HepG2 (cell line): ENCODE measurements around the gene ARHGAP26. TPM values are rescaled to one million over a fixed set of nuclear protein-coding genes. Genes with fewer than 3 reads are reported as not detected.
A peak's percentile ranks its signal among the peaks of the same experiment; 100 is the strongest.

Source experiments
- CERS6 ChIP-seq: sonication (generic); formaldehyde crosslinking; IDR thresholded peaks from 2 replicates; pipeline ENCODE4 v1.5.0; 2020; ENCODE audit warnings: missing genetic modification reagents
- CREB1 ChIP-seq, 2 experiments: fragments of 450-650 bp in 1 of 2; IDR thresholded peaks; 2 replicates each; pipeline ENCODE4 v1.6.1; 2016 to 2017; ENCODE audit warnings: control low read depth in 1 of 2, mild to moderate bottlenecking in 1 of 2, missing compliant biosample characterization in 1 of 2, missing genetic modification characterization in 1 of 2
- ELF1 ChIP-seq: sonication (generic); formaldehyde crosslinking; IDR thresholded peaks from 2 replicates; pipeline ENCODE4 v1.4.0; 2020; ENCODE audit warnings: missing genetic modification reagents
- ELF3 ChIP-seq: IDR thresholded peaks from 2 replicates; pipeline ENCODE4 v1.6.1; 2016; ENCODE audit warnings: missing genetic modification reagents, missing compliant biosample characterization
- FOXK1 ChIP-seq: sonication (generic); formaldehyde crosslinking; IDR thresholded peaks from 2 replicates; pipeline ENCODE4 v1.4.0; 2020; ENCODE audit warnings: low read depth, missing genetic modification reagents, borderline replicate concordance
- HBP1 ChIP-seq: IDR thresholded peaks from 2 replicates; pipeline ENCODE4 v1.6.1; 2016; ENCODE audit warnings: low read depth, control low read depth
- HINFP ChIP-seq: sonication (generic); formaldehyde crosslinking; IDR thresholded peaks from 2 replicates; pipeline ENCODE4 v1.4.0; 2020; ENCODE audit warnings: low read depth, mild to moderate bottlenecking, missing genetic modification reagents
- HNRNPK ChIP-seq: fragments of 200-400 bp; formaldehyde crosslinking; IDR thresholded peaks from 2 replicates; pipeline ENCODE4 v1.6.1; 2018; ENCODE audit warnings: low read length, low read depth, moderate library complexity, mild to moderate bottlenecking; ENCODE audit not compliant: poor library complexity, severe bottlenecking
- HOXA3 ChIP-seq: sonication (generic); formaldehyde crosslinking; IDR thresholded peaks from 2 replicates; pipeline ENCODE4 v1.5.0; 2020; ENCODE audit warnings: missing genetic modification reagents
- JARID2 ChIP-seq: sonication (generic); formaldehyde crosslinking; IDR thresholded peaks from 2 replicates; pipeline ENCODE4 v1.8.1; 2023; ENCODE audit warnings: missing genetic modification reagents, inconsistent platforms; ENCODE audit not compliant: insufficient replicate concordance
- KAT8 ChIP-seq: IDR thresholded peaks from 2 replicates; pipeline ENCODE4 v1.6.1; 2016; ENCODE audit warnings: missing genetic modification reagents, missing compliant biosample characterization
- LBX2 ChIP-seq: sonication (generic); formaldehyde crosslinking; IDR thresholded peaks from 2 replicates; pipeline ENCODE4 v1.5.0; 2020; ENCODE audit warnings: missing genetic modification reagents, mild to moderate bottlenecking, borderline replicate concordance
- RORA ChIP-seq: sonication (generic); formaldehyde crosslinking; IDR thresholded peaks from 2 replicates; pipeline ENCODE4 v1.5.0; 2020; ENCODE audit warnings: mild to moderate bottlenecking, missing genetic modification reagents, moderate library complexity
- SOX13 ChIP-seq, 3 experiments: fragments of 450-650 bp in 1 of 3; sonication (generic) in 1 of 3; formaldehyde crosslinking in 1 of 3; IDR thresholded peaks in 2 of 3; conservative IDR thresholded peaks in 1 of 3; 2 replicates each; pipeline versions ENCODE4 v1.5.0 to v1.6.1; 2016 to 2020; ENCODE audit warnings: antibody characterized with exemption in 1 of 3, mild to moderate bottlenecking in 1 of 3, missing compliant biosample characterization in 1 of 3, missing genetic modification reagents in 1 of 3, moderate library complexity in 1 of 3
- ZNF136 ChIP-seq: sonication (generic); formaldehyde crosslinking; IDR thresholded peaks from 2 replicates; pipeline ENCODE4 v1.8.1; 2022; ENCODE audit warnings: low read depth, mild to moderate bottlenecking, moderate library complexity, missing genetic modification reagents
- ZNF180 ChIP-seq: sonication (generic); formaldehyde crosslinking; IDR thresholded peaks from 2 replicates; pipeline ENCODE4 v1.4.0; 2020; ENCODE audit warnings: low read depth, missing genetic modification reagents, borderline replicate concordance
- ZNF207 ChIP-seq: fragments of 450-650 bp; IDR thresholded peaks from 2 replicates; pipeline ENCODE4 v1.6.1; 2016; ENCODE audit warnings: antibody characterized with exemption, borderline replicate concordance
- ZNF556 ChIP-seq: sonication (generic); formaldehyde crosslinking; IDR thresholded peaks from 2 replicates; pipeline ENCODE4 v1.4.0; 2020; ENCODE audit warnings: mild to moderate bottlenecking, missing genetic modification reagents, borderline replicate concordance
- ZNF570 ChIP-seq: sonication (generic); formaldehyde crosslinking; IDR thresholded peaks from 2 replicates; pipeline ENCODE4 v1.4.0; 2020; ENCODE audit warnings: mild to moderate bottlenecking, missing genetic modification reagents, borderline replicate concordance
- ZNF629 ChIP-seq: sonication (generic); formaldehyde crosslinking; conservative IDR thresholded peaks from 2 replicates; pipeline ENCODE4 v1.5.0; 2020; ENCODE audit warnings: missing genetic modification reagents
- ZNF839 ChIP-seq: sonication (generic); formaldehyde crosslinking; IDR thresholded peaks from 2 replicates; pipeline ENCODE4 v1.4.0; 2020; ENCODE audit warnings: missing genetic modification reagents, mild to moderate bottlenecking, borderline replicate concordance
- polyA plus RNA-seq, 8 experiments: library from polyadenylated mRNA; depleted of rRNA in 3 of 8; stranded (reverse) in 7 of 8; unstranded in 1 of 8; fragments of >200 nt; fragmentation: Illumina TruSeq in 4 of 8; extraction: Trizol in 4 of 8; gene quantifications; 2 replicates each; pipeline versions ENCODE4 v1.2.1 to v1.2.3, GENCODE V29; 2011 to 2016; ENCODE audit warnings: low read depth in 4 of 8, missing spikeins in 1 of 8, mixed read lengths in 1 of 8; ENCODE audit not compliant: insufficient read depth in 1 of 8
- total RNA-seq, 5 experiments: library from RNA; depleted of rRNA; stranded (reverse); fragments of >200 nt; fragmentation: Illumina TruSeq; extraction: Trizol; gene quantifications; 2 replicates each; pipeline ENCODE4 v1.2.3, GENCODE V29; 2016; ENCODE audit warnings: low read depth in 1 of 5
- TF ChIP-seq, protein P1 (sequence below): fragments of 450-650 bp; IDR thresholded peaks from 2 replicates; pipeline ENCODE4 v1.6.1; 2017
- TF ChIP-seq, protein P2 (sequence below): sonication (generic); formaldehyde crosslinking; IDR thresholded peaks from 2 replicates; pipeline ENCODE4 v1.4.0; 2020; ENCODE audit warnings: missing genetic modification reagents

ARHGAP26 gene
- total and polyA plus RNA-seq, 2 of the 13 experiments (the other 11 are each of a cell fraction or from before 2014, with no cell fraction given): 9.6 to 18.2 TPM

DNA sequence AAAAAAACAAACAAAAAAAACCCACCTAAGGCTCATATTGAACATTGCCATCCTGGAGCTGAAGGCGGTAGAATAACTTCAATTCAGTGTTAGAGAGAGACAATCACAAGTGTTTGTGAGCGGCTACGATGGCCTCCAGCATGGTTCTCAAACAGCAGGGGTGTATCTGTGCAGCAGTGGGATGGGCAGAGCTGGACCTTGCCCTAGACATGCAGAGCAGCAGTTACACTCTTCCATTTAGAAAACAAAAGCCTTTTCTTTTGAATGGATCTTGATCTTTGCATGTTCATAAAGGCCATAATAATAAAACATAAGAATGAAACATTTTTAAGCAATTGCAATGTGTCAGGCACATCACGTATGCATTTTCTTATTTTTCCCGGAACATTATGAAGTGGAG is 50.3 kb downstream of the ARHGAP26 start (continued):
- TF ChIP-seq HINFP (no peak), ELF1 (no peak), HOXA3 (CRISPR knock-in tag) (peak; percentile 67), FOXK1 (CRISPR knock-in tag) (no peak), ZNF570 (no peak), CREB1 (IDR thresholded peaks at IDR 0.05) (no peak), CREB1 (CRISPR knock-in tag; IDR thresholded peaks at IDR 0.05) (no peak), RORA (CRISPR knock-in tag) (no peak), ZNF180 (CRISPR knock-in tag) (no peak), ELF3 (CRISPR knock-in tag) (peak; percentile 48; the same call in 1 of the 2 replicates), HNRNPK (no peak), ZNF207 (no peak), HBP1 (CRISPR knock-in tag) (no peak), CERS6 (CRISPR knock-in tag) (no peak), JARID2 (no peak), LBX2 (CRISPR knock-in tag) (no peak), KAT8 (CRISPR knock-in tag) (no peak), SOX13 (IDR thresholded peaks at IDR 0.05) (no peak), SOX13 (CRISPR knock-in tag; conservative IDR thresholded peaks at IDR 0.05 in 1 of 2, IDR thresholded peaks at IDR 0.05 in 1 of 2) (peak in 1 of 2 experiments; percentile 78; a peak in 2 of 4 replicates), ZNF629 (0 out of 2 replicates have a peak, but pooled peaks have one; percentile 15), ZNF556 (CRISPR knock-in tag) (no peak), ZNF839 (CRISPR knock-in tag) (no peak), ZNF136 (no peak)
- TF ChIP-seq, protein P1, sequence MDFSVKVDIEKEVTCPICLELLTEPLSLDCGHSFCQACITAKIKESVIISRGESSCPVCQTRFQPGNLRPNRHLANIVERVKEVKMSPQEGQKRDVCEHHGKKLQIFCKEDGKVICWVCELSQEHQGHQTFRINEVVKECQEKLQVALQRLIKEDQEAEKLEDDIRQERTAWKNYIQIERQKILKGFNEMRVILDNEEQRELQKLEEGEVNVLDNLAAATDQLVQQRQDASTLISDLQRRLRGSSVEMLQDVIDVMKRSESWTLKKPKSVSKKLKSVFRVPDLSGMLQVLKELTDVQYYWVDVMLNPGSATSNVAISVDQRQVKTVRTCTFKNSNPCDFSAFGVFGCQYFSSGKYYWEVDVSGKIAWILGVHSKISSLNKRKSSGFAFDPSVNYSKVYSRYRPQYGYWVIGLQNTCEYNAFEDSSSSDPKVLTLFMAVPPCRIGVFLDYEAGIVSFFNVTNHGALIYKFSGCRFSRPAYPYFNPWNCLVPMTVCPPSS: no peak
- TF ChIP-seq, protein P2, sequence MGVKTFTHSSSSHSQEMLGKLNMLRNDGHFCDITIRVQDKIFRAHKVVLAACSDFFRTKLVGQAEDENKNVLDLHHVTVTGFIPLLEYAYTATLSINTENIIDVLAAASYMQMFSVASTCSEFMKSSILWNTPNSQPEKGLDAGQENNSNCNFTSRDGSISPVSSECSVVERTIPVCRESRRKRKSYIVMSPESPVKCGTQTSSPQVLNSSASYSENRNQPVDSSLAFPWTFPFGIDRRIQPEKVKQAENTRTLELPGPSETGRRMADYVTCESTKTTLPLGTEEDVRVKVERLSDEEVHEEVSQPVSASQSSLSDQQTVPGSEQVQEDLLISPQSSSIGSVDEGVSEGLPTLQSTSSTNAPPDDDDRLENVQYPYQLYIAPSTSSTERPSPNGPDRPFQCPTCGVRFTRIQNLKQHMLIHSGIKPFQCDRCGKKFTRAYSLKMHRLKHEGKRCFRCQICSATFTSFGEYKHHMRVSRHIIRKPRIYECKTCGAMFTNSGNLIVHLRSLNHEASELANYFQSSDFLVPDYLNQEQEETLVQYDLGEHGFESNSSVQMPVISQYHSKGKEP (CRISPR knock-in tag): no peak
